ENCODE data around the gene SLC26A5. TPM values are rescaled to one million over a fixed set of nuclear protein-coding genes. Genes with fewer than 3 reads are reported as not detected.

Gene SLC26A5
- total RNA-seq, 2 experiments from 2014 or later = not detected

DNA sequence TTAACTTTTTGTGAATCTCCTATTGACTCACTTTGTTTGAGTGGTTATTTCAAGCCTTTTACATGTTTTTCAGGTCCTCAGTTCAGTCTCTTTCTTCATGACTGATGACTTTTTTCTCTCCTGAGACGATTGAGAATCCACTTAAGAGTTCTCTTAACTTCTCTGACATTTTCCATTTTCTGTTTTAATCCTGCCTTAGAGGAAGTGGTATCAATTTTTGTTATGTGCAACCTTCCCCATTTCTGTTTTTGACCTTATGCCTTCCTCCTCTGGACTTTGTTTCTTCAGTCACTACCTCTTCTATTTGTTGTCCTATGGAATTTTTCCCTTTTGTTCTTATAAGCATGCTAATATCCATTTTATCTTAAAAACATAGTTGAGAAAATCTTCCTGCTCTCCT is 96.2 kb downstream of the SLC26A5 start:
- Mint-ChIP-seq H3K27me3 (no peaks in the 10 kb centered on the region), H3K9me3 (no peaks in the 10 kb centered on the region), H3K36me3 (peaks cover 29% of the 10 kb centered on the region), H3K4me1 (ENCODE audit: low read depth) (peaks cover 66% of the 10 kb centered on the region), H3K4me3 (peak overlapping the region; percentile 91), H3K27ac (peak overlapping the region; percentile 88)
- intact Hi-C loops (cut with micrococcal nuclease) = loop anchor here (2.0 to 10.0 kb wide), 5 partner anchors 69 to 1662 kb away; partner anchors contain the start of genes ARMC10, FBXL13, KMT2E and NAPEPLD
- no peak for DNase-seq
- ChIA-PET CTCF (no interaction called here), POLR2A (no interaction called here)

DNA sequence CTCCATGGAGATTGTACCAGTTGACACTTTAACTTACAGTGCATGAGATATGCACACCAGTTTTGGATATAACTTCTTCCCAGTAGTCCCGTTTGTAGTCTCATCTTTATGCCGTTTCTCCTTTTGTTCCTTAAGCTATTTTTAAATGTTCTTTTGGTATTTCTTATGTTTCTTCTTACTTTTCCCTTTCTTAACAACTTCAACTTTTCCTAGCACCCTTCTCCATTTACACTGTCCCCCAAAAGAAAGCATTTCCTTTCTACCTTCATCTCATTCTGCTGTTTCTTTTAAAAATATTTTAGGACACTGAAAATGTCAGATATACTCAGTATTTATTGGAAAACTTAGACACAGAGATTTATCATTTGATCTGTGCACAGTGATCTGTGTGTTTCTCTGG is 97.0 kb downstream of the SLC26A5 start:
- ChIA-PET POLR2A (interaction anchor here (1.6 kb wide), 1 partner anchor 274 kb away, joined by 6 read pairs; the partner anchor contains the start of genes ARMC10 and FBXL13), CTCF (interaction anchor here (1.7 kb wide), 1 partner anchor 22 kb away, joined by 7 read pairs; no protein-coding TSS in a partner anchor)
- no peaks in the 10 kb centered on the region for H3K9me3 Mint-ChIP-seq
- H3K27ac Mint-ChIP-seq = peak overlapping the region; percentile 88
- H3K27me3 Mint-ChIP-seq = no peaks in the 10 kb centered on the region
- H3K4me3 Mint-ChIP-seq = peak overlapping the region; percentile 91
- peaks cover 64% of the 10 kb centered on the region for H3K4me1 Mint-ChIP-seq (ENCODE audit: low read depth)
- intact Hi-C loops (cut with micrococcal nuclease) = loop anchor here (2.0 to 10.0 kb wide), 5 partner anchors 68 to 1663 kb away; partner anchors contain the start of genes ARMC10, FBXL13, KMT2E and NAPEPLD
- DNase-seq = no peak
- peaks cover 31% of the 10 kb centered on the region for H3K36me3 Mint-ChIP-seq

DNA sequence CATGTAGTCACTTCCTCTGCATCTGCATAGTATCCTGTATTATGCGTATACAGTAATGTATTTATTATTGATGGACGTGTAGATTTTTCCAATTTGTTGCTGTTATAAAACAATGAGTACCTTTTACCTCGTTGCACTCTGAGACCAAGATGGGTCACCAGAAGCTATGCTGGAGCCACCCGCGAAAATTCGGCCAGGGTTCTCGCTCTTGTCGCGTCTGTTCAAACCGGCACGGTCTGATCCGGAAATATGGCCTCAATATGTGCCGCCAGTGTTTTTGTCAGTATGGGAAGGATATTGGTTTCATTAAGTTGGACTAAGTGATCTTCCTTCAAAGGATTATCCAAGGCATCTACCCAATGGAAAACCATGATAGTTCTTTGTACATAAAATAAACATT is 97.6 kb downstream of the SLC26A5 start:
- H3K27ac Mint-ChIP-seq = peak overlapping the region; percentile 88
- intact Hi-C loops (cut with micrococcal nuclease) = loop anchor here (2.0 to 10.0 kb wide), 5 partner anchors 68 to 1664 kb away; partner anchors contain the start of genes ARMC10, FBXL13, KMT2E and NAPEPLD
- H3K9me3 Mint-ChIP-seq = no peaks in the 10 kb centered on the region
- H3K4me1 Mint-ChIP-seq (ENCODE audit: low read depth) = peaks cover 59% of the 10 kb centered on the region
- H3K27me3 Mint-ChIP-seq = no peaks in the 10 kb centered on the region
- peak; percentile 30 for DNase-seq
- H3K4me3 Mint-ChIP-seq = peak overlapping the region; percentile 91
- ChIA-PET POLR2A (interaction anchor here (1.1 to 1.6 kb wide), 2 partner anchors 41 to 274 kb away, joined by 4 to 6 read pairs; partner anchors contain the start of genes ARMC10 and FBXL13), CTCF (interaction anchor here (1.1 to 1.7 kb wide), 2 partner anchors 21 to 50 kb away, joined by 3 to 7 read pairs; no protein-coding TSS in a partner anchor)
- H3K36me3 Mint-ChIP-seq = peaks cover 35% of the 10 kb centered on the region

DNA sequence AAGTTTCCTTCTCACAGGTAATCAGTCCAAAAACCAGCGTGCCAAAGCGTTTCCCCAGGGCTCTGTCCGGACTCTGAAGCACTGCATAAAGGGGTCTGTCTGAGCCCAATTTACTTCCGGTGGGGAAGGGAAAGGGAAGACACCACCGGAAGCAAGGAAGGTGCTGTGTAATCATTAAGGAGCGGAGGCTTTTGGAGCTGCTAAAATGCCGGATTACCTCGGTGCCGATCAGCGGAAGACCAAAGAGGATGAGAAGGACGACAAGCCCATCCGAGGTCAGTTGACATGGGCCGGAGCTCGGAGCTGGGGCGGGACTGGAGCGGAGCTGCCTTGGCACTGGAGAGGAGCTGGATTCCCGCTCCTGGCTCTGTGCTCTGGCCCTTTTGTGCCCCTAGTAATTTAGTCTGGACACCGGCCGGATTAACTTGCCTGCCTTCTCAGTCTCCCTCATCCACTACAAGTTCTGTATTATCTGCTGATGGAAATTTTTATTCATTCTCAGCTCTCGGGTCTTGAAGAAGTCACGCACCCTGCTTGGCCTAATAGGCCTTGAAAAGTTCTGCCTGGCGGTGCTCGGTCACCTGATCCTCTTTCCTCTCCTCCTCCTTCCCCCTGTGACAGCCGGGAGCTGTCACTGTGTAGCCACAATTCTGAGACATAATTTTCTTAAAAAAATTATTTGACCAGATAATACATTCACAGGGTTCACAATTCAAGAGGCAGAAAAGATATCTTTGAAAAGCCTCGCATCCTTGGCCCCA is 98.3 kb downstream of the SLC26A5 start, which contains the start of gene PSMC2:
Gene PSMC2, plus strand, starts transcription at position 137 of the 761 bp plus-strand sequence. Its CDS starts 69 bp downstream, at position 206.
- intact Hi-C loops (cut with micrococcal nuclease) = loop anchor here (1.0 to 10.0 kb wide), 6 partner anchors 50 to 1665 kb away; partner anchors contain the start of genes ARMC10, FBXL13, KMT2E and NAPEPLD
- CTCF ChIA-PET = interaction anchor here (1.0 to 1.7 kb wide), 3 partner anchors 18 to 49 kb away, joined by 3 to 7 read pairs (median 3); no protein-coding TSS in a partner anchor

DNA sequence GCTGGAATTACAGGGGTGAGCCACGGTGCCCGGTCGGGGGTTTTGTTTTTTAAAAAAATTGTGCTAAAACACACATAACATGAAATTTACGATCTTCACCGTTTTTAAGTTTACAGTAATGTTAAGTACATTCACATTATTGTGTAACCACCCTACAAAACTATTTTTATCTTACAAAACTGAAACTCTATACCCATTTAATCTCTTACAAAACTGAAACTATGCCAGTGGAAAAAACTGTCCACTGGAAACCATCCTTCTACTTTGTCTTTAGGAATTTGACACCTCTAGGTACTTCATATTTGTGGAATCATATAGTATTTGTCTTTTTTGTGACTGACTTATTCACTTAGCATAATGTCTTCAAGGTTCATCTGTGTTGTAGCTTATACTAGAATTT is 99.6 kb downstream of the SLC26A5 start:
- peak overlapping the region; percentile 24 for H3K27ac Mint-ChIP-seq

More for the DNA sequence above, 98.3 kb downstream of the SLC26A5 start, which contains the start of gene PSMC2:
- peaks cover 30% of the 10 kb centered on the region for H3K36me3 Mint-ChIP-seq
- POLR2A ChIA-PET = interaction anchor here (1.1 to 1.6 kb wide), 2 partner anchors 40 to 273 kb away, joined by 4 to 6 read pairs; partner anchors contain the start of genes ARMC10 and FBXL13
- peaks cover 53% of the 10 kb centered on the region for H3K4me1 Mint-ChIP-seq (ENCODE audit: low read depth)
- no peaks in the 10 kb centered on the region for H3K9me3 Mint-ChIP-seq
- peak within 1 kb of the TSS; percentile 94 for H3K27ac Mint-ChIP-seq
- H3K27me3 Mint-ChIP-seq = no peaks in the 10 kb centered on the region
- peak within 1 kb of the TSS; percentile 91 for H3K4me3 Mint-ChIP-seq
- DNase-seq = peak; percentile 91

DNA sequence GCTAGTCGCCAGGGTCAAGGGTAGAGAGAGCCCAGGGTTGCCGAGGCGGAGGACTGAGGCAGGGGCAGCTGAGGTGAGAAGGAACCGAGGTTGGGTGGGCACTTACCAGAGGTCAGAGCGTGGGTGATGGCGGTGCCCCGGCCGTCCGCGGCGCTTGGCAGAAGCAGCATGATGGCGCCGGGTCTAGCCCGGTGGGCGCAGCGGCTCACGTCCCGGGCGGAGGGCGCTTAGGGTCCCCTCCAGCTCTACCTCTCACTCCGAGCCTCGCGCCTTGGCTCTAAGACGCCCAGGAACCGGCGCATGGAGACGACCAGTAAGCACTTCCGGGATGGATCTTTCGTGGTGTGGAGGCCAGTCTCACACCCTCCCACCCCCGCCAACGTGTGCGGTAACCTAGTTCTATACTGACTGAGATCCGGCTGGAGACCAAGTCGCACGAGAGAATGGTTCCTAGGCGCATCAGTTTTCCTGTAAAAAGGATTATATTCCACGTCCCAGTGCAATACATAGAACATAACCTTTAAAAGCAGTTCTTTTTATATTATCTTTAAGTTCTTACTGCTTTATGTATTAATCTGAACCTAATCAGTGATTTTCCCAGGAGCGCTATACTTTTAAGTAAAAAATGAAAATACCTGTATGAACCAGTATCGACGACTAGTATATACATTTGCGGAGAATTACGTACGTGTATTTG is 101.4 kb downstream of the SLC26A5 start, which contains the start of gene DNAJC2:
Gene DNAJC2, minus strand, starts transcription at position 315 of the 697 bp plus-strand sequence. Its CDS starts 145 bp downstream, at position 170.
- no peaks in the 10 kb centered on the region for H3K9me3 Mint-ChIP-seq
- peaks cover 38% of the 10 kb centered on the region for H3K36me3 Mint-ChIP-seq
- H3K4me3 Mint-ChIP-seq = peak within 1 kb of the TSS; percentile 90
- POLR2A ChIA-PET = interaction anchor here (1.0 kb wide), 1 partner anchor 10 kb away, joined by 4 read pairs; no protein-coding TSS in a partner anchor
- H3K27ac Mint-ChIP-seq = peak within 1 kb of the TSS; percentile 96
- CTCF ChIA-PET = no interaction called here
- intact Hi-C loops (cut with micrococcal nuclease) = loop anchor here (5.0 to 10.0 kb wide), 2 partner anchors 1600 to 1668 kb away; partner anchors contain the start of gene KMT2E
- no peaks in the 10 kb centered on the region for H3K27me3 Mint-ChIP-seq
- H3K4me1 Mint-ChIP-seq (ENCODE audit: low read depth) = peaks cover 51% of the 10 kb centered on the region
- DNase-seq = peak; percentile 90

More for the DNA sequence above, 99.6 kb downstream of the SLC26A5 start:
- ChIA-PET POLR2A (no interaction called here), CTCF (no interaction called here)
- Mint-ChIP-seq H3K4me1 (ENCODE audit: low read depth) (peaks cover 47% of the 10 kb centered on the region), H3K4me3 (no peak overlapping the region), H3K27me3 (no peaks in the 10 kb centered on the region), H3K9me3 (no peaks in the 10 kb centered on the region), H3K36me3 (peaks cover 30% of the 10 kb centered on the region)
- intact Hi-C loops (cut with micrococcal nuclease) = loop anchor here (5.0 to 10.0 kb wide), 2 partner anchors 1598 to 1666 kb away; partner anchors contain the start of gene KMT2E
- DNase-seq = no peak

DNA sequence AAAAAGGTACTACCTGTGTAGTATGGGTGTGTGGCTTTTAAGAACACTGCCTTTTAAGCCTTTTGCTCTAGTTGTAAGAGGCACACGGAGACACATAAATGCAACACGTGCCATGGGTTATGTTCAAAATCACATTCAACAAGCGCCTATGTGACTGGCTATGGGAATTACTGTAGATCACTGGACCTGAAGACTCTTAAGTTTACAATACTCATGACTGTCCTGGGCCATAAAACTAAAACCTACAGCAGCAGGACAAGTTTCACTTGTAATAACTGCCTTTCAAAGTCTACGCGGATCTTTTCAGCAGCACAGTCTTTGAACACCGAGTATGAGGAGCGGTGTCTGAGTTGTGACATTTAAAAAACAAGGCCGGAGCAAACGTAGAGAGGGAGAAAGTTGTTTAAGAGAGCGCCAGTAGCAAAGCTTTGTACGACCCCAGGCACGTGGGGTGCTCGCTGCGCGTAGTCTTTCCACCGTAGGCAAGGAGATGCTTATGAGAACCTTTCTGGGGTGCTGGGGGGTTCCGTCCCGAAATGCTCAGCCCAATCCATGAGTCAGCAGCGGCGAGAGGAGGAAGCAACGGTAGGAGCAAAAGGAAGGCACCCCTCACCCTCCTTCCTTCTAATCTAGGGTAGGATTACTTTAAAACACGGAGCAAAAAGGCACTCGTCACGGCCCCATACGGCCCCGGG is 102.1 kb downstream of the SLC26A5 start:
- Mint-ChIP-seq H3K36me3 (peaks cover 42% of the 10 kb centered on the region), H3K9me3 (no peaks in the 10 kb centered on the region), H3K27me3 (no peaks in the 10 kb centered on the region), H3K4me1 (ENCODE audit: low read depth) (peaks cover 54% of the 10 kb centered on the region), H3K4me3 (peak overlapping the region; percentile 90), H3K27ac (peak overlapping the region; percentile 96)
- intact Hi-C loops (cut with micrococcal nuclease) = loop anchor here (2.0 to 10.0 kb wide), 2 partner anchors 17 to 1601 kb away; no protein-coding TSS in a partner anchor
- POLR2A ChIA-PET = interaction anchor here (0.9 to 1.1 kb wide), 4 partner anchors 10 to 36 kb away, joined by 3 to 4 read pairs (median 4); no protein-coding TSS in a partner anchor
- DNase-seq = peak; percentile 46
- CTCF ChIA-PET = interaction anchor here (1.0 kb wide), 1 partner anchor 10 kb away, joined by 3 read pairs; no protein-coding TSS in a partner anchor

DNA sequence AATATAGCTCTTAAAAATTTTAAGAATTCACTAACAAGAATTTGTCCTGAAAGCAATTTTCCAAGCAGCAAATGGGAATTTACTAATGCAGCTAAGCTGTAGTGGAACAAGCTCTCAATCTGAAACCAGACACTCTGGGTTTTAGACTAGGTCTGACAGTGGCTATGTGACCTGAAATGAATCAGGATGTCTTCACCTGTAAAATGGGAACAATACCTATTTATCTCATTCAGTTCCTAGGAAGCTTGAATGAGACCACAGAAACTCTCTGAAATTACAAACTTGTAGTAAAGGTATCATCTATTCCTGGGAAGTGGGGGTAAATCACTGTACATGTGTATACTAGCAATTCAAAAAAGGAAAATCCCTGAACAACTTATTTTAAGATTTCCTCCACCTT is 102.7 kb downstream of the SLC26A5 start:
- intact Hi-C loops (cut with micrococcal nuclease) = loop anchor here (2.0 to 10.0 kb wide), 2 partner anchors 17 to 1601 kb away; no protein-coding TSS in a partner anchor
- H3K36me3 Mint-ChIP-seq = peaks cover 39% of the 10 kb centered on the region
- no peaks in the 10 kb centered on the region for H3K9me3 Mint-ChIP-seq

DNA sequence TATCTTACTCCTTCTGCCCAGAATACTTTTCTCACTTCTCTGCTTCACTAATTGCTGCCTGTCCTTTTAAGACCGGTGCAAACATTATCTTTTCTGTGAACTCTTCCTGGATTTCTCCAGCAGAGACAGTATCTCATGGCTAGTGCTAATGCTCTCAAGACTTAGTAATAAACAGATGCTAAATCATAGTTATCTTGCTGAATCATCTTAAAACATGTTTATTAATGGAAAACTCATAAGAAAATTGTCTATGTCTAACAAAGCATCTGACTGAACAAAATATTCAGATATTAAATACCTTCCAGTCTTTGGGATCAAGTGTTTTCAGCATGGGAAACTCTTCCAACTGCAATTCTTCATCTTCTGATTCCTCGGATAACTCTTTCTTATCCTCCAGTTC is 104.5 kb downstream of the SLC26A5 start:
- intact Hi-C loops (cut with micrococcal nuclease) = loop anchor here (10.0 kb wide), 1 partner anchor 1603 kb away; no protein-coding TSS in a partner anchor
- H3K4me1 Mint-ChIP-seq (ENCODE audit: low read depth) = peaks cover 49% of the 10 kb centered on the region
- H3K9me3 Mint-ChIP-seq = no peaks in the 10 kb centered on the region
- no peak for DNase-seq
- CTCF ChIA-PET = no interaction called here
- POLR2A ChIA-PET = no interaction called here
- H3K36me3 Mint-ChIP-seq = peaks cover 50% of the 10 kb centered on the region
- peak overlapping the region; percentile 69 for H3K27ac Mint-ChIP-seq
- peak overlapping the region; percentile 22 for H3K4me3 Mint-ChIP-seq
- no peaks in the 10 kb centered on the region for H3K27me3 Mint-ChIP-seq

More for the DNA sequence above, 102.7 kb downstream of the SLC26A5 start:
- no peaks in the 10 kb centered on the region for H3K27me3 Mint-ChIP-seq
- ChIA-PET POLR2A (interaction anchor here (0.8 to 1.1 kb wide), 5 partner anchors 8 to 268 kb away, joined by 3 to 4 read pairs (median 3); partner anchors contain the start of genes ARMC10 and FBXL13), CTCF (interaction anchor here (1.0 kb wide), 1 partner anchor 10 kb away, joined by 3 read pairs; no protein-coding TSS in a partner anchor)
- DNase-seq = no peak
- H3K4me3 Mint-ChIP-seq = peak overlapping the region; percentile 90
- peaks cover 53% of the 10 kb centered on the region for H3K4me1 Mint-ChIP-seq (ENCODE audit: low read depth)
- peak overlapping the region; percentile 96 for H3K27ac Mint-ChIP-seq

DNA sequence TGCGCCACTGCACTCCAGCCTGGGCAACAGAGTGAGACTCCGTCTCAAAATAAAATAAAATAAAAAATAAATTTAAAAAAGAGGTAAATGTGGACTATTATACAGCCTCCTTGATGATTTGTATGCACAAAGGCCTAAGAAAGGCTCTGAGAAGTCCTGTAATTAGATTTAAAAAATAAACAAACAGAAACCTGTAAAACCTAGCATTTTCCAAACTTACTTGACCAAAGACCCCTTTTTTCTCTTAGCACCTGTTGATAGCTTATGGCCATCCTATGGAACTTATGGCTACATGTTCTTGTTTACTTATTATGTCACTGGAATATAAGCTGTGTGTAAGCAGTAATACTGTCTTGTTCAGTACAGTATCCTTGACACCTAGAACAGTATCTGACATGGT is 107.1 kb downstream of the SLC26A5 start:
- no peak overlapping the region for H3K4me3 Mint-ChIP-seq
- CTCF ChIA-PET = no interaction called here
- H3K27me3 Mint-ChIP-seq = no peaks in the 10 kb centered on the region
- H3K36me3 Mint-ChIP-seq = peaks cover 46% of the 10 kb centered on the region
- POLR2A ChIA-PET = no interaction called here
- no peak for DNase-seq
- intact Hi-C loops (cut with micrococcal nuclease) = no loop called here
- H3K9me3 Mint-ChIP-seq = no peaks in the 10 kb centered on the region
- no peak overlapping the region for H3K27ac Mint-ChIP-seq
- peaks cover 35% of the 10 kb centered on the region for H3K4me1 Mint-ChIP-seq (ENCODE audit: low read depth)

Measured in activated CD4-positive, alpha-beta memory T cell treated with anti-CD3 and anti-CD28 coated beads for 36 hours (primary cell).